K562 (cell line): ENCODE measurements around the gene UHRF1. TPM values are rescaled to one million over a fixed set of nuclear protein-coding genes. Genes with fewer than 3 reads are reported as not detected.

Experiments
- EP300 ChIP-seq: IDR thresholded peaks from 2 replicates; pipeline ENCODE4 v1.6.1; 2012; ENCODE audit warnings: low read length, improper control_type of control experiment
- ESRRA ChIP-seq: fragments of 450-650 bp; IDR thresholded peaks from 2 replicates; pipeline ENCODE4 v1.6.1; 2014; ENCODE audit warnings: low read depth, mild to moderate bottlenecking, moderate library complexity, borderline replicate concordance
- FOXJ2 ChIP-seq: fragments of 200-800 bp; sonication (Bioruptor generic); IDR thresholded peaks from 2 replicates; pipeline ENCODE4 v1.6.1; 2016; ENCODE audit warnings: missing genetic modification characterization, missing compliant biosample characterization
- FUS ChIP-seq: fragments of 200-400 bp; formaldehyde crosslinking; optimal IDR thresholded peaks from 2 replicates; pipeline ENCODE3; 2017; ENCODE audit warnings: low read depth, low read length
- HNRNPL ChIP-seq: fragments of 200-400 bp; formaldehyde crosslinking; IDR thresholded peaks from 2 replicates; pipeline ENCODE4 v1.6.1; 2017; ENCODE audit warnings: low read depth, mild to moderate bottlenecking, low read length
- IRF2 ChIP-seq: sonication (generic); formaldehyde crosslinking; IDR thresholded peaks from 2 replicates; pipeline ENCODE4 v1.8.1; 2022; ENCODE audit warnings: mild to moderate bottlenecking, missing genetic modification reagents
- L3MBTL2 ChIP-seq: fragments of 450-650 bp; IDR thresholded peaks from 2 replicates; pipeline ENCODE4 v1.6.1; 2016; ENCODE audit warnings: mild to moderate bottlenecking, moderate library complexity
- PCBP1 ChIP-seq: fragments of 200-400 bp; formaldehyde crosslinking; IDR thresholded peaks from 2 replicates; pipeline ENCODE4 v1.6.1; 2018; ENCODE audit warnings: mild to moderate bottlenecking, low read depth, low read length; ENCODE audit not compliant: poor library complexity, severe bottlenecking
- POU5F1 ChIP-seq: fragments of 150-350 bp; IDR thresholded peaks from 2 replicates; pipeline ENCODE4 v1.6.1; 2014; ENCODE audit warnings: borderline replicate concordance, low read length, low read depth, mild to moderate bottlenecking; ENCODE audit not compliant: partially characterized antibody
- RBM17 ChIP-seq: fragments of 200-400 bp; formaldehyde crosslinking; IDR thresholded peaks from 2 replicates; pipeline ENCODE4 v1.6.1; 2017; ENCODE audit warnings: low read depth, mild to moderate bottlenecking, low read length, borderline replicate concordance
- RUNX1 ChIP-seq: sonication (generic); IDR thresholded peaks from 2 replicates; pipeline ENCODE4 v1.6.1; 2016; ENCODE audit warnings: antibody characterized with exemption, low read depth
- SMARCB1 ChIP-seq: IDR thresholded peaks from 2 replicates; pipeline ENCODE4 v1.6.1; 2011; ENCODE audit warnings: improper control_type of control experiment, low read depth; ENCODE audit not compliant: insufficient read length
- ZC3H4 ChIP-seq: sonication (generic); formaldehyde crosslinking; IDR thresholded peaks from 2 replicates; pipeline ENCODE4 v1.9.0; 2021; ENCODE audit warnings: missing genetic modification reagents, borderline replicate concordance
- ZNF134 ChIP-seq: fragments of 250-450 bp; sonication (Bioruptor Pico); conservative IDR thresholded peaks from 2 replicates; pipeline ENCODE4 v1.4.0; 2020
- polyA plus RNA-seq, 8 experiments: library from polyadenylated mRNA; depleted of rRNA in 4 of 8; stranded (reverse) in 5 of 8; unstranded in 3 of 8; fragments of >200 nt; fragmentation: Nextera tagmentation in 2 of 8; fragmentation: Illumina TruSeq in 1 of 8; extraction: Ambion mirVana in 2 of 8; extraction: Trizol in 1 of 8; gene quantifications; 2 replicates each; pipeline versions ENCODE4 v1.2.1 to v1.2.3, GENCODE V29; 2011 to 2014; ENCODE audit warnings: inconsistent platforms in 1 of 8, missing spikeins in 1 of 8
- total RNA-seq, 7 experiments: library from RNA; depleted of rRNA in 6 of 7; stranded (reverse); fragments of >200 nt in 6 of 7; fragmentation: Illumina TruSeq in 2 of 7; extraction: Trizol in 2 of 7; gene quantifications; 2 replicates each; pipeline versions ENCODE4 v1.2.1 to v1.2.3, GENCODE V29; 2011 to 2021; ENCODE audit warnings: low replicate concordance in 1 of 7
- TF ChIP-seq, protein P1 (sequence below): fragments of 250-450 bp; sonication (Bioruptor Pico); IDR thresholded peaks from 2 replicates; pipeline ENCODE4 v1.8.0; 2021; ENCODE audit warnings: moderate library complexity, mild to moderate bottlenecking, inconsistent platforms
- TF ChIP-seq, protein P2 (sequence below), 2 experiments: IDR thresholded peaks in 1 of 2; conservative IDR thresholded peaks in 1 of 2; 2 replicates each; pipeline ENCODE4 v1.6.1; 2016; ENCODE audit warnings: low read depth in 2 of 2, mild to moderate bottlenecking in 1 of 2, missing compliant biosample characterization in 1 of 2, missing genetic modification characterization in 1 of 2, moderate library complexity in 1 of 2

UHRF1 gene
- total and polyA plus RNA-seq, 9 of the 15 experiments (the other 6 are each of a cell fraction or from before 2014, with no cell fraction given) = 6.0 to 101 (median 30.9) TPM

DNA sequence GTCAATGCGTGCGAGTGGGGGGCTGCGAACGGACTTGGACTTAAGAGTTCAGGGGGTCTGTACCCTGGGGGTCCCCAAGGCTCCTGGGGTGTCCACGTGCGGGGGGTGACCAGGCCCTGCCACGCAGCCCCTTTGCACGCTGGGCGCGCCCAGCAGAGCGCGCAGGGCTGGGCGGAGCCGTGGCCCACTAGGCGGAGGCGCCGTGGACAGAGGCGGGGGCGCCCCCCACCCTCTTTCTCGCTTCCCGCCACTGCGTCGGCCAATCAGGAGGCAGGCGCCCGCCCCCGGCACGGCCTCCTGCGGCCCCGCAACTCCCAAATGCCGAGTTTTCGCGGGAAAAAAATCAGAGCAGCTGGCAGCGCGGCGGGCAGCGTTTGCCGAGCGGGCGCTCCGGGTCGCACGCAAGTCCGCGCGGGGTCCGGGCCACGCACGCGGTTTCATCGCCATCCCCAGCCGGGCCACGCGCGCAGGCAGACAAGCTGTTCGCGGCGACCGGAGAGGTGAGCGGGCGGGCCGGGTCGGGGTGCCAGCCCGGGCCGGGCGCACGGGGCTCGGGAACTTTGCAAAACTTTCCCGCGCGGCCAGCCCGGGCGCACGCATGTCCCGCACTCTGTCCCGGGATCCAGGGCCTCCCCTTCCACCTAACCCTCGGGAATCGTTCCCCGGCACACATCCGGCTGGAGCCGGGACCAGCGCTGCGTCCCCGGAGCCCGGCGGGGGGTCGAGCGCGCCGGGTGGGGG is at the start of gene UHRF1 (continued):
- TF ChIP-seq SMARCB1 (no peak), IRF2 (CRISPR knock-in tag) (no peak), HNRNPL (peak; percentile 88), RUNX1 (no peak), FUS (no peak), ZC3H4 (CRISPR knock-in tag) (no peak), ZNF134 (no peak), RBM17 (no peak), FOXJ2 (tag) (no peak), EP300 (no peak), ESRRA (no peak), POU5F1 (no peak), L3MBTL2 (peak; percentile 75), PCBP1 (no peak)
- TF ChIP-seq, protein P1, sequence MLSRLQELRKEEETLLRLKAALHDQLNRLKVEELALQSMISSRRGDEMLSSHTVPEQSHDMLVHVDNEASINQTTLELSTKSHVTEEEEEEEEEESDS (CRISPR knock-in tag) = no peak
- TF ChIP-seq, protein P2, sequence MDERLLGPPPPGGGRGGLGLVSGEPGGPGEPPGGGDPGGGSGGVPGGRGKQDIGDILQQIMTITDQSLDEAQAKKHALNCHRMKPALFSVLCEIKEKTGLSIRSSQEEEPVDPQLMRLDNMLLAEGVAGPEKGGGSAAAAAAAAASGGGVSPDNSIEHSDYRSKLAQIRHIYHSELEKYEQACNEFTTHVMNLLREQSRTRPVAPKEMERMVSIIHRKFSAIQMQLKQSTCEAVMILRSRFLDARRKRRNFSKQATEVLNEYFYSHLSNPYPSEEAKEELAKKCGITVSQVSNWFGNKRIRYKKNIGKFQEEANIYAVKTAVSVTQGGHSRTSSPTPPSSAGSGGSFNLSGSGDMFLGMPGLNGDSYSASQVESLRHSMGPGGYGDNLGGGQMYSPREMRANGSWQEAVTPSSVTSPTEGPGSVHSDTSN (CRISPR knock-in tag; IDR thresholded peaks at IDR 0.05; ENCODE audit: low read depth) = no peak
- TF ChIP-seq, protein P2 (tag; conservative IDR thresholded peaks at IDR 0.05; ENCODE audit: low read depth) = no peak
